Dermis blood vessel endothelial cell (primary cell): ENCODE data around the gene DLG2. TPM values are rescaled to one million over a fixed set of nuclear protein-coding genes. Genes with fewer than 3 reads are reported as not detected.
"Not testable (repeated sequence)": the region's sequence is repeated elsewhere in the genome, so short reads cannot be mapped to it uniquely, and the experiment has no call there.

ENCODE experiments used
- DNase-seq: peaks from one replicate; pipeline ENCODE4 v3.0.0; 2010
- total RNA-seq: library from RNA; depleted of rRNA; stranded (reverse); fragments of >200 nt; gene quantifications from 2 replicates; pipeline ENCODE4 v1.2.3, GENCODE V29; 2014

Gene DLG2
- total RNA-seq, 1 donor from 2014 or later: 0.17 TPM

- no peak for DNase-seq
Observed at GRCh38 chr11:85438328-85438727, 188.8 kb downstream of the DLG2 start.

GRCh38 chr11:85431319-85431718, 195.8 kb downstream of the DLG2 start:
- no peak for DNase-seq

- DNase-seq: no peak
Observed at GRCh38 chr11:85423794-85424193, 203.3 kb downstream of the DLG2 start.

GRCh38 chr11:85423316-85423715, 203.8 kb downstream of the DLG2 start:
- no peak for DNase-seq

GRCh38 chr11:85414175-85414574, 213.0 kb downstream of the DLG2 start:
- DNase-seq: no peak

GRCh38 chr11:85407648-85408047, 219.5 kb downstream of the DLG2 start:
- DNase-seq: no peak

- DNase-seq: no peak
Observed at GRCh38 chr11:85406841-85407240, 220.3 kb downstream of the DLG2 start.

- no peak for DNase-seq
Observed at GRCh38 chr11:85406316-85406715, 220.8 kb downstream of the DLG2 start.

GRCh38 chr11:85395515-85396055, 231.6 kb downstream of the DLG2 start:
- DNase-seq: not testable (repeated sequence)

- no peak for DNase-seq
Observed at GRCh38 chr11:85394283-85394682, 232.9 kb downstream of the DLG2 start.

GRCh38 chr11:85391141-85391540, 236.0 kb downstream of the DLG2 start:
- no peak for DNase-seq

GRCh38 chr11:85385547-85385946, 241.6 kb downstream of the DLG2 start:
- no peak for DNase-seq

- DNase-seq: no peak
Observed at GRCh38 chr11:85385111-85385510, 242.0 kb downstream of the DLG2 start.

- no peak for DNase-seq
Observed at GRCh38 chr11:85379066-85379465, 248.1 kb downstream of the DLG2 start.

- no peak for DNase-seq
Observed at GRCh38 chr11:85377901-85378300, 249.2 kb downstream of the DLG2 start.

GRCh38 chr11:85359859-85360258, 267.3 kb downstream of the DLG2 start:
- DNase-seq: no peak

- DNase-seq: no peak
Observed at GRCh38 chr11:85355921-85356320, 271.2 kb downstream of the DLG2 start.

- not testable (repeated sequence) for DNase-seq
Observed at GRCh38 chr11:85349539-85349938, 277.6 kb downstream of the DLG2 start.

GRCh38 chr11:85348945-85349344, 278.2 kb downstream of the DLG2 start:
- DNase-seq: no peak

GRCh38 chr11:85347291-85347690, 279.9 kb downstream of the DLG2 start:
- DNase-seq: no peak

- DNase-seq: no peak
Observed at GRCh38 chr11:85346484-85346883, 280.7 kb downstream of the DLG2 start.

GRCh38 chr11:85340846-85341245, 286.3 kb downstream of the DLG2 start:
- not testable (repeated sequence) for DNase-seq

- DNase-seq: no peak
Observed at GRCh38 chr11:85318573-85318972, 308.6 kb downstream of the DLG2 start.

- DNase-seq: no peak
Observed at GRCh38 chr11:85316967-85317366, 310.2 kb downstream of the DLG2 start.

GRCh38 chr11:85313741-85314140, 313.4 kb downstream of the DLG2 start:
- no peak for DNase-seq
